SIG-M5 treated with dmso at 0.1 percent for 504 hours (cell line): Measurements from ENCODE around the gene STYXL1.
"Not testable (repeated sequence)": the region's sequence is repeated elsewhere in the genome, so short reads cannot be mapped to it uniquely, and the experiment has no call there.

Experiments
- DNase-seq: peaks from one replicate; lab custom pipeline; 2025; ENCODE audit not compliant: unreplicated experiment; lab: John Stamatoyannopoulos, UW

The STYXL1 gene, protein sequence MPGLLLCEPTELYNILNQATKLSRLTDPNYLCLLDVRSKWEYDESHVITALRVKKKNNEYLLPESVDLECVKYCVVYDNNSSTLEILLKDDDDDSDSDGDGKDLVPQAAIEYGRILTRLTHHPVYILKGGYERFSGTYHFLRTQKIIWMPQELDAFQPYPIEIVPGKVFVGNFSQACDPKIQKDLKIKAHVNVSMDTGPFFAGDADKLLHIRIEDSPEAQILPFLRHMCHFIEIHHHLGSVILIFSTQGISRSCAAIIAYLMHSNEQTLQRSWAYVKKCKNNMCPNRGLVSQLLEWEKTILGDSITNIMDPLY

DNA sequence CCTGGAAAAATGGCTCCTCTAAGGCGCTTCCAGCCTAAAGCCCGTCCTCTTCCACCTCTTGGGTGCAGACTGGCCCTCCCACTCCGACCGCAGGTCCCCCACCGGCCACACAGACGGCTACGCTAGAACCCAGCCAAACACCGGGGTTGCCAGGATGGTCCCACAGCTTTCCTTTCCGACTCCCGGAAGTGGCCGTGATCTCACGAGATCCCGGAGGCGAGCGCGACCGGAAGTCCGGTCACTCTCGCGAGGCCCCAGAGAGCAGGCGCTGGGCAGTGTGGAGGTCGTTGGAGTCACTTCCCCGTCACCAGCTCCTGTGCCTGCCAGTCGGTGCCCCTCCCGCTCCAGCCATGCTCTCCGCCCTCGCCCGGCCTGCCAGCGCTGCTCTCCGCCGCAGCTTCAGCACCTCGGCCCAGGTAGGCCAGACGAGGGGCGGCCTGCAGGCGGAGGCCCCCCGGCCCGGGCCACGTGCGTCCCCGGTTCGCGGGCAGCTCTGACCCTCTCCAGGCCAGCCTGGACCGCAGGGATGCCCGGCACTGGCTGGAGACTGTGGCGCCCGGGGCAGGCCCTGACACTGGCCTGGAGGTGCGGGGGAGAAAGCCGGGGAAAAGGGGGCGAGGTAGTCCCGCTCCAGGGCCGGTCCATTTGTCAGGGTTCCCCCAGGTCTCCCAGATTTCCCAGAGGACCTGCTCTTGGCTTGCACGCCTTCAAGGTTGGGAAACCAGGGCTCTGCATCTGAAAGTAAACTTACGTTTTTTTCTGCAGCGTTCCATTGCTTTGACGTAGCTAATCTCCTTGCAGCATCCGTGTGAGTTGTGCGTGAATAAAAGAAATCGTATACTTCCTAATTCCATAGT lies at the start of gene STYXL1, which contains the start of gene MDH2:
Gene STYXL1 (minus strand): TSS at position 190 of the 857 bp plus-strand sequence. CDS start 17,477 bp downstream, outside the sequence.
Gene MDH2 (plus strand): TSS at position 296 of the 857 bp plus-strand sequence. CDS start 55 bp downstream, at position 351.
- peak; percentile 94 for DNase-seq

DNA sequence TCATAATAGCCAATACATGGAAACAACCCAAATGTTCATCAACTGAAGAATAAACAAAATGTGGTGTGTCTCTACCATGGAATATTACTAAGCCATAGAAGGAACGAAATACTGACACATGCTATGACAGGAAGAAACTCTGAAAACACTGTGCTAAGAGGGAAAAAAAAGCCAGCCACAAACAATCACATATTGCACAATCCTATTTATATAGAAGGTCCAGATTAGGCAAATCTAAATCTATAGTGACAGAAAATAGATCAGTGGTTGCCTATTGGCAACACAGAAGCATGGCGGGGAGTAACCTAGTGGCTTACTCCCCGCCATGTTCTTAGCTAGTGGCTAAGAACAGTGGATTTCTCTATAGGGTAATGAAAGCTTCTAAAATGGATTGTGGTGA lies 48.1 kb upstream of the STYXL1 start:
- DNase-seq, result no peak

DNA sequence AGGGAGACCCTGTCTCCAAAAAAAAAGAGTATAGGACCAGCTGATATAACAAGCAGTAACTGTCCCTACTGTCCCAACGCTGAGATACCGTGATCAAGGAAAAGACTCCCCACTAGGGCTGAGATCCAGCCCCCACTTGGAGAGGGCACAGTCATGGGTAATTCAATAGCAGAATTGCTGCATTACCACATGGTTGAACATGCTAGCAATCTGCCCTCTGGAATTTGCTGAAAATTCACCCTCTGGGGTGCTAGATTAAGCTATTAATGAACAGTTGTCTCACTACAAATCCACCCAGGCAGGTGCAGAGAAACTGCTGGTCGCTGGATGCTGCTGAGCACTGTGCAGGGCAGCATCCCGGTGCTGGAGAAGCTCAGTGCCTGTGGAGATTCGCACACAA lies 46.5 kb upstream of the STYXL1 start:
- not testable (repeated sequence) for DNase-seq

DNA sequence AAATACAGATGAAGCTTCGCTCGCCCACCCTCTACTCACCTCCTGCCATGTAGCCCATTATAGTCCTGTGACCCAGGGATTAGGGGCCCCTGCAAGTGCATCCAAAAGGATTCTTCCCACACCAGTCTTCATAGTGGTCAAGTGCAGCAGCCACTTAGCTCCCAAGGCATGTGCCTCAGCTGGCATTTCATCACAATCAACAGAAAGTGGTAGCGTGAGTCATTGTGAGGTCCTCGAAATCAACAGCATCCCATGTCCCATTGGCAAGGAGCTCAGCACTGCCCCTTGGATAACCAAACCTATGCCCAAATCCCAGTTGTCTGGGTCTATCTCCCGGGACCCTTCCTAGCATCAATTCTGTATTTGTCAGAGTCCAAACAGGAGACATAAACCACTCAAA lies 45.7 kb upstream of the STYXL1 start:
- DNase-seq, result not testable (repeated sequence)

DNA sequence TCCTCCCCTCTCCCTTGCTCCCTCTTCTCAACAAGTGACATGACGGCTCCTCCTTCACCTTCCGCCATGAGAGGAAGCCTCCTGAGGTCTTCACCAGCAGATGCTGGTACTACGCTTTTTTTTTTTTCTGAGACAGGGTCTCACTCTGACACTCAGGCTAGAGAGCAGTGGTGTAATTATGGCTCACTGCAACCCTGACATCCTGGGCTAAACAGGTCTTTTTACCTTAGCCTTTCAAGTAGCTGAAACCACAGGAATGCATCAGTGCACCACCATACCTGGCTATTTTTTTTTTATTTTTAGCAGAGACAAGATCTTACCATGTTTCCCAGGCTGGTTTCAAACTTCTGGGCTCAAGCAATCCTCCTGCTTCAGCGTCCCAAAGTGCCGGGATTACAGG lies 43.7 kb upstream of the STYXL1 start:
- no peak for DNase-seq

DNA sequence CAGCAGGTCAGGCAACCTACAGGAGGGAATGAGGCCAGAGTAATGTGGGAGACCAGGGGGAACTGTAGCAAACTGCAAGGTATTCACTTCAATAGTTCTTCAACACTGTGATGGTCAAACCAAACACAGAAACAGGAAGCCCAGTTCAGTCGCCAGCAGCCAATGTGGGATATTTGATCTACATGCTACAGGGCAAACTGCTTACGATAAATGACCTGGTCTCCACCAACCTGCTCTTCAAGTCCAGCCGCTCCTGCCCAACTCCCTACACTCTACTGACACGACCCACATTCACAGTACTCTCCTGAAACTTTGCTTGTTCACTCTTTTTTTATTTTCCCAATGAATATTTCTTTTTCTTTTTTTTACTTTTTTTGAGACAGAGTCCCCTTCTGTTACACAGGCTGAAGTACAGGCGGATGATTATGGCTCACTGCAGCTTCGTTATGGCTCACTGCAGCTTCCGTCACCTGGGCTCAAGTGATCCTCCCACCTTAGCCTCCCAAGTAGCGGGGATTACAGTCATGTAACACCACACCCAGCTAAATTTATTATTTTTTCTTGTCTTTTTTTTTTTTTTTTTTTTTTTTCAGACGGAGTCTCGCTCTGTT lies 42.2 kb upstream of the STYXL1 start:
- DNase-seq, result peak; percentile 28

DNA sequence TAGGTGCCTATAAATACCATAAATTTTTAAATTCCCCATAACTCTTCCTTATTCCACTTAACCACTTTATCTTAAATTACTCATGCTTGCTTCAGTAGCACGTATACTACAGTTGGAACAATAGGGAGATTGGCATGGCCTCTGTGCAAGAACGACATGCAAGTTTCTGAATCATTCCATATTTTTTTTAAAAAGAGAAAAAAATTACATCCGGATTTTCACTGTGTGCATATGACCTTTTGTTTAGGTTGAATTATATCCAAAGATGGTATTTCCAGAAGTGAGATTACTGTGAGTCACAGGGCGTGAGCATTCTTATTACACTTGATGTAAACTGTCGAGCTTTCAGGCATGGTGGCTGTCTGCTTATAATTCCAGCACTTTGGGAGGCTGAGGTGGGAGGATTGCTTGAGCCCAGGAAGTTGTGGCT lies 39.6 kb upstream of the STYXL1 start:
- DNase-seq, result peak; percentile 28

DNA sequence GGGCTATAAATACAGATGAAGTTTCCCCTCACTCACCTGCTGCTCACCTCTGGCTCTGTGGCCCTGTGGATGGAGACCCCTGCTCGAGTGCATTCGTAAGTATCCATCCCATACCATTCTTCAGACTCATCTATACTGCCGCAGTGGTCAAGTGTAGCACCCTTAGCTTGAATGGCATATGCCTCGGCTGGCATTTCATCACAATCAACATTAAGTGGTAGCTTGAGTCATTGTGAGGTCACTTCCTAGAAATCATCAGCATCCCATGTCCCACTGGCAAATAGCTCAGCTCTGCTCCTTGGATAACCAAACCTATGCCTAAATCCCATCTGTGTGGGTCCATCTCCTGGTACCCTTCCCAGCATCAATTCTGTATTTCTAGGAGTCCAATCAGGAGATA lies 38.3 kb upstream of the STYXL1 start:
- DNase-seq, result no peak

DNA sequence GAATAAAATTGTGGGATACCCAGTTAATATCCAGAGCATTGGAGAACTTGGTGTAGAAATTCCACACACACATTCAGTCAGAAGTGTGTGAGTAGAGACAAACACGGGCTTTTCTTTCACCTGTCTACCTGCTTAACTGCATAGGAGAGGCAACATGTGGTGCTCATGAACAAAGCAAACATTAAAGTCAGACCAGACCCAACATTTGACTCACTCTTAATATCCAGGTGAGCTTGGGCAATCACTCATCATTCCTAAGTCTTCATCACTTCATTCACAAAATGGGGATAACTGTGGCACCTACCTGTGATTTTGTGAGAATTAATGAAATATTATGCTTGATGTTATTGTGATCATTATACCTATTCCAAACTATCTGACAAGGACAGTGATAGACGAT lies 36.3 kb upstream of the STYXL1 start:
- DNase-seq, result not testable (repeated sequence)

DNA sequence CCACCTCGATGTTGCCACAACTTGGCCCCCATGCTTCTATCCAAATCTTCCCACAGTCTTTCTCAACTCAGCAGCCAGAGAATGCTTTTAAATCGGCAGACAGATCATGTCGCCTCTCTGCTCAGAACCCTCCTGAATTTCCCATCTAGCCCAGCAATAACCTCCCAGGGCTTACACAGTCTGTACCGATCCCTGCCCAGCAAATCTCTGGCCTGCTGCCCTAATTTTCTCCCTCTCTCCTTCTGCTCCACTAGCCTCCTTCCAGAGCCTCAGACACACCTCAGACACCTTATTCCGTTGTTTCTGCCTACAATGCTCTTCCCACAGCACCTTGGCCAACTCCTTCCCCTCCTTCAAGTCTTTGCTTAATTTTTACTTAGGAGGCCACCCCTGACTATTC lies 32.4 kb upstream of the STYXL1 start:
- no peak for DNase-seq

DNA sequence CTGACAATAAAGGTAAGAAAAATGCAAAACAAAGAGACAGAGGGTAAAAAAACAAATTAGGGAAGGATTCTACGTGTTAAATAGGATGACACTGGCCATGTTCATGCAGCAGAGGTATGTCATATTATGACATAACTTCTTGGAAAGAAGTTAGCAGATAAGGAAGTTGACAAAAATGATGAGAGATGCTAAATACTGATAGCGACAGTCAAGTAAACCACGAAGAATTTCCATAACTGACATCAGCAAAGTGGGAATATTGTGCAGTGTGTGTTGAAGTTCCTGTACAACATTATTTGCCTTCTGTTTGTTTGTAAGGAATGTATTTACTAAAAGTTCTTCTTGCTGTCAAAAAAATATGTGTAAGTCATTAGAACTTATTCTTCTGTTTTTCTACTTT lies 29.6 kb upstream of the STYXL1 start:
- DNase-seq, result no peak

DNA sequence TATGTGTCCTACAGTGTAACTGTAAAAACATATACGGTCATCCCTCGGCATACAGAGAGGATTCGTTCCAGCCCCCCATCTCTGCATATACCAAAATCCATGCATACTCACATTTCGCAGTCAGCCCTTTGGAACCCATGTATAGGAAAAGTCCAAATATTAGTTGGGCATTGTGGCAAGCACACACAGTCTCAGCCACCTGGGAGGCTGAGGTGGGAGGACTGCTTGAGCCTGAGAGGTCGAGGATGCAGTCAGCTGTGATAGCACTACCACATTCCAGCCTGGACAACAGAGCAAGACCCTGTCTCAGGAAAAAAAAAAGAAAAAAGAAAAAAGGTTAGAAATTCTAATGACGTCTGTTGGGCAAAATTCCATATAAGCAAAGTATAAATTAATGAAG lies 29.2 kb upstream of the STYXL1 start:
- no peak for DNase-seq

DNA sequence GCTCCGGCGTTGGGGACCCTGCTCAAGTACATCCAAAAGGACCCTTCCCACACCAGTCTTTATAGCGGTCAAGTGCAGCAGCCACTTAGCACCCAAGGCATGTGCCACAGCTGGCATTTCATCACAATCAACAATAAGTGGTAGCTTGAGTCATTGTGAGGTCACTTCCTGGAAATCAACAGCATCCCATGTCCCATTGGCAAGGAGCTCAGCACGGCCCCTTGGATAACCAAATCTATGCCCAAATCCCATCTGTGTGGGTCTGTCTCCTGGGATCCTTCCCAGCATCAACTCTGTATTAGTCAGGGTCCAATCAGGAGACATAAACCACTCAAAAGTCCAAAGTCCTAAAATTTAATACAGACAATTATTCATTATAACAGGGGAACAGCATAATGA lies 27.2 kb upstream of the STYXL1 start:
- no peak for DNase-seq

DNA sequence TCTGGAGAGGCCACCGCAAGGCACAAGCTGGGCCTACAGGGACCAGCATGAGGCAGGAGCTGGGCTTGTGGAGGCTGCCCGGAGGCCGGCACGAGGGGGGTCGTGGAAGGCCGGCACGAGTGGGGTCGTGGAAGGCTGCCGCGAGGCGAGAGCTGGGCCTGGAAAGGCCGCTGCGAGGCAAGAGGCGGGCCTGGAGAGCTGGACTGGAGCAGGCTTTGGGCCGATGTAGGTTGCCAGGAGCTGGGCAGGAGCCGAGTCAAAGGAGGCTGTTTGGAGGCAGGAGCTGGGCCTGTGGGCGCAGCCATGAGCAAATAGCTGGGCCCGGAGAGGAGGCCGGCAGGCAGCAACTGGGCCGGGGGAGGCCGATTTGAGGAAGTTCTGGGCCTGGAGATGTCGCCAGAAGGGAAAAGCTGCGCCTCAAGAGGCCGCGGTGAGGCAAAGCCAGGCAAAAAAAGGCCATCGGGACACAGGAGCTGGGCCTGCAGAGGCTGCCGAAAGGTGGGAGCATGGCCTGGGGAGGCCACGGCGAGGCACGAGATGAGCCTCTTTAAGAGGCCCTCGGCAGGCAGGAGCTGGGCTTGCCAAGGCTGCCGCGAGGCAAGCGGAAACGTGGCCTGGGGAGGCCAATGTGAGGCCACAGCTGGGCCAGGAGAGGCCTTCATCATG lies 26.6 kb upstream of the STYXL1 start:
- DNase-seq, result no peak

DNA sequence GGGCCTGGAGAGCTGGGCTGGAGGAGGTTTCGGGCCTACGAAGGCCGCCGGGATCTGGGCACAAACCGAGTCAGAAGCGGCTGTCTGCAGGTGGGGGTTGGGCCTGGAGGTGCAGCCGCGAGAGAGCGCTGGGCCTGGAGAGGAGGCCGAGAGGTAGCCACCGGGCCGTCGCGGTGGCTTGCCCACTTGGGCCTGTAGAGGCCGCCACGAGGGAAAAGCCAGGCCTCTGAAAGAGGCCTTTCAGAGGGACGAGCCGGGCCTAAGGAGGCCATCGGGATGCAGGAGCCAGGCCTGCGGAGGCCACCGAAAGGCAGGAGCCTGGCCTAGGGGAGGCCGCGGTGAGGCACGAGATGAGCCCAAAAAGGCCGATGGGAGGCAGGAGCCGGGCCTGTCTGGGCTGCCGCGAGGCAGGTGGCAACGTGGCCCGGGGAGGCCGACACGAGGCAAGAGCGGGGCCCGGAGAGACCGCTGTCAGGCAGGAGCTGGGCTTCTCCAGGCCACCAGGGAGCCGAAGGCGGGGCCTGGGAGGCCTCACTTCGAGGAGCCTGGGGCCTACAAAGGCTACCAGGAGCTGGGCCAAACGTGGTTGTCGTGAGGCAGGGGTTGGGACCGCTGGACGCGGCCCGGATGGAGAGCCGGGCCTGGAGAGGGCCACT lies 25.7 kb upstream of the STYXL1 start:
- DNase-seq, result no peak

DNA sequence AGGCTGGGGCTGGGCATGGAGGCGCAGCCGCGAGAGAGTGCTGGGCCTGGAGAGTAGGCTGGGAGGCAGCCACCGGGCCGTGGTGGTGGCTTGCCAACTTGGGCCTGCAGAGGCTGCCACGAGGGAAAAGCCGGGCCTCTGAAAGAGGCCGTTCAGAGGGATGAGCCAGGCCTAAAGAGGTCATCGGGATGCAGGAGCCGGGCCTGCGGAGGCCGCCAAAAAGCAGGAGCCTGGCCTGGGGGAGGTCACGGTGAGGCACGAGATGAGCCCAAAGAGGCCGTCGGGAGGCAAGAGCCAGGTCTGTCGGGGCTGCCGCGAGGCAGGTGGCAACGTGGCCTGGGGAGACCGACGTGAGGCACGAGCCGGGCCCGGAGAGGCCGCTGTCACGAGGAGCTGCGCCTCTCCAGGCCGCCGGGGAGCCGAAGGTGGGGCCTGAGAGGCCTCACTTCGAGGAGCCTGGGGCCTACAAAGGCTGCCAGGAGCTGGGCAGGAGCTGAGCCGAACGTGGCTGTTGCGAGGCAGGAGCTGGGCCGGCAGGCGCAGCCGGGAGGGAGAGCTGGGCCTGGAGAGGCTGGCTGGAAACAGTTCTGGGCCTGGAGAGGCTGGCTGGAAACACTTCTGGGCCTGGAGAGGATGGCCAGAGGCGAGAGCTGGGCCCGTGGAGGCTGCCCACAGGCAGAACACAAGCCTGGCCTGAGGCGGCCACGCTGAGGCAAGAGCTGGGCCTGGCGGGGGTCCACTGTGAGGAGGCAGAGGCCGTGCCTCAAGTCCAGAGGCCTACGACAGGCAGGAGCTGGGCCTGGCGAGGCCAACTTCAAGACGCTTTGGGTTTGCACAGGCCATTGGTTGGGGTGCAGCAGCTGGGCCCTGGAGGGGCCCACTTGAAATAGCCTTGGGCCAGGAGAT lies 24.7 kb upstream of the STYXL1 start:
- no peak for DNase-seq

DNA sequence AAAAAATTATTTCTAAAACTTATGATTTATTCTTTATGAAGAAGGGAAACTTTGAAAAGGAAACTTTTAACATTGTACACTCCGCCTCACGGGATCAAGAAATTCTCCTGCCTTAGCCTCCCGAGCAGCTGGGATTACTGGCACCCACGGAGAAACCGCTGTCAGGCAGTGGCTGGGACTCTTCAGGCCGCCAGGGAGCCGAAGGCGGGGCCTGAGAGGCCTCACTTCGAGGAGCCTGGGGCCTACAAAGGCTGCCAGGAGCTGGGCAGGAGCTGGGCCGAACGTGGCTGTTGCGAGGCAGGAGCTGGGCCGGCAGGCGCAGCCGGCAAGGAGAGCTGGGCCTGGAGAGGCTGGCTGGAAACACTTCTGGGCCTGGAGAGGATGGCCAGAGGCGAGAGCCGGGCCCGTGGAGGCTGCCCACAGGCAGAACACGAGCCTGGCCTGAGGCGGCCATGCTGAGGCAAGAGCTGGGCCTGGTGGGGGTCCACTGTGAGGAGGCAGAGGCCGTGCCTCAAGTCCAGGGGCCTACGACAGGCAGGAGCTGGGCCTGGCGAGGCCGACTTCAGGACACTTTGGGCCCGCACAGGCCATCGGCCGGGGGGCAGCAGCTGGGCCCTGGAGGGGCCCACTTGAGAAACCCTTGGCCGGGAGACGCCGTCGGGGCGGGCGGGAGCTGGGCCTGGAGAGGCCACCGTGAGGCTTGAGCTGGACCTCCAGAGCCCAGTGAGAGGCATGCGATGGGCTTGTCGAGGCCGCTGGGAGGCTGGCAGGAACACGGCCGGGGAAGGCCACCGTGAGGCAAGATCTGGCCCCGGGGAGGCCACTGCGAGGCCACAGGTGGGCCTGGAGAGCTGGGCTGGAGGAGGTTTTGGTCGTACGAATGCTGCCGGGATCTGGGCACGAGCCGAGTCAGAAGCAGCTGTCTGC lies 23.8 kb upstream of the STYXL1 start:
- DNase-seq, result no peak

DNA sequence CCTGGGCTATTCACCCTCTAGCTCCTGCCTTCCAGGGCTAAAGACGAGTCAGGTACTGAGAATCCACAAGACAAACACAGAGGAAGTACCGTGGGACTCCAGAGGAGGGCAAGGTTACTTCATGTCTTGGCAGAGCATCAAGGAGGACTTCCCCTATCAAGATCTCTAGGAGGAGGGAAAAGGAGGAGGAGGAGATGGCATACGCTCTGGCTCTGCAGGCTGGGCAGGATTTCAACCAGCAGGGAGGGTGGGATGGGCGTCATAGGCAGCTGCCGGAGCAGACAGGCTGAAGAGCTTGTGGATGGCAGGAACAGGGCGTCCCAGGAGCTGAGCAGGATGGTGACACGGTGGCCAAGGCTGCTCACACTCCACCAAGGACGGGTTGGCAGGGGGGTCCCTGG lies 21.4 kb upstream of the STYXL1 start:
- DNase-seq, result peak; percentile 79
